HEK293 (cell line): ENCODE results near the gene FCN1.

Experiments
- CTCF ChIA-PET: fragments of 350-600 bp; formaldehyde crosslinking; extraction: SDS; loops from one replicate; lab custom pipeline; 2021; ENCODE audit warnings: antibody characterized with exemption; lab: Yijun Ruan, JAX
- POLR2A ChIA-PET: fragments of 300-600 bp; formaldehyde crosslinking; extraction: SDS; loops from one replicate; lab custom pipeline; 2020; ENCODE audit warnings: antibody characterized with exemption, inconsistent platforms; lab: Yijun Ruan, JAX
- H3K27ac ChIP-seq: fragments of 200-500 bp; sonication (Bioruptor generic); 2 replicates; pipeline ENCODE4 v1.5.1; 2014; ENCODE audit warnings: low read depth, low read length, control low read depth, inconsistent platforms; ENCODE audit errors: extremely low read depth
- H3K36me3 ChIP-seq, 2 experiments: fragments of 200-500 bp in 1 of 2; sonication (Bioruptor generic) in 1 of 2; 1 replicate in 1 of 2; 2 replicates in 1 of 2; pipeline ENCODE4 v1.5.1; 2014 to 2017; ENCODE audit warnings: inconsistent platforms in 2 of 2, low read length in 2 of 2; ENCODE audit not compliant: control insufficient read depth in 2 of 2, insufficient read depth in 1 of 2
- H3K4me1 ChIP-seq: fragments of 200-500 bp; sonication (Bioruptor generic); 2 replicates; pipeline ENCODE4 v1.5.1; 2014; ENCODE audit warnings: mild to moderate bottlenecking, low read length, inconsistent platforms; ENCODE audit not compliant: control insufficient read depth, insufficient read depth
- H3K4me3 ChIP-seq: 2 replicates; pipeline ENCODE4 v1.5.1; 2011; ENCODE audit warnings: low read depth, mild to moderate bottlenecking, control low read depth, low read length, moderate library complexity
- H3K9me3 ChIP-seq: fragments of 200-500 bp; sonication (Bioruptor generic); 2 replicates; pipeline ENCODE4 v1.5.1; 2014; ENCODE audit warnings: low read depth, low read length, inconsistent platforms; ENCODE audit not compliant: control insufficient read depth, insufficient read depth
- AEBP2 ChIP-seq: fragments of 450-650 bp; formaldehyde crosslinking; IDR thresholded peaks from 2 replicates; pipeline ENCODE4 v1.5.1; 2016; ENCODE audit warnings: missing biosample characterization, missing genetic modification characterization, borderline replicate concordance
- IKZF3 ChIP-seq: fragments of 450-650 bp; IDR thresholded peaks from 2 replicates; pipeline ENCODE4 v1.5.0; 2018; ENCODE audit warnings: missing biosample characterization, mild to moderate bottlenecking, missing genetic modification characterization, moderate library complexity
- MYNN ChIP-seq: fragments of 450-650 bp; formaldehyde crosslinking; IDR thresholded peaks from 2 replicates; pipeline ENCODE4 v1.5.1; 2016; ENCODE audit warnings: missing biosample characterization, missing genetic modification characterization, borderline replicate concordance
- ZBTB21 ChIP-seq: fragments of 450-650 bp; formaldehyde crosslinking; IDR thresholded peaks from 2 replicates; pipeline ENCODE4 v1.5.1; 2017; ENCODE audit warnings: missing biosample characterization, missing genetic modification characterization
- ZFP3 ChIP-seq: fragments of 450-650 bp; formaldehyde crosslinking; IDR thresholded peaks from 2 replicates; pipeline ENCODE4 v1.5.1; 2016; ENCODE audit warnings: low read depth, missing biosample characterization, missing genetic modification characterization
- ZFP69B ChIP-seq: fragments of 450-650 bp; formaldehyde crosslinking; IDR thresholded peaks from 2 replicates; pipeline ENCODE4 v1.5.1; 2016; ENCODE audit warnings: missing biosample characterization, missing genetic modification characterization
- ZNF10 ChIP-seq: fragments of 450-650 bp; formaldehyde crosslinking; IDR thresholded peaks from 2 replicates; pipeline ENCODE4 v1.5.1; 2017; ENCODE audit warnings: missing biosample characterization, missing genetic modification characterization
- ZNF174 ChIP-seq: fragments of 450-650 bp; formaldehyde crosslinking; IDR thresholded peaks from 2 replicates; pipeline ENCODE4 v1.5.0; 2017; ENCODE audit warnings: missing biosample characterization, mild to moderate bottlenecking, missing genetic modification characterization
- ZNF175 ChIP-seq: fragments of 450-650 bp; formaldehyde crosslinking; IDR thresholded peaks from 2 replicates; pipeline ENCODE4 v1.5.1; 2016; ENCODE audit warnings: missing biosample characterization, missing genetic modification characterization
- ZNF18 ChIP-seq: fragments of 450-650 bp; formaldehyde crosslinking; IDR thresholded peaks from 2 replicates; pipeline ENCODE4 v1.5.1; 2016; ENCODE audit warnings: missing biosample characterization, missing genetic modification characterization
- ZNF311 ChIP-seq: fragments of 450-650 bp; formaldehyde crosslinking; IDR thresholded peaks from 2 replicates; pipeline ENCODE4 v1.5.1; 2017; ENCODE audit warnings: missing biosample characterization, missing genetic modification characterization, borderline replicate concordance
- ZNF561 ChIP-seq: fragments of 450-650 bp; IDR thresholded peaks from 2 replicates; pipeline ENCODE4 v1.5.1; 2018; ENCODE audit warnings: missing biosample characterization, missing genetic modification characterization, borderline replicate concordance
- ZNF654 ChIP-seq: fragments of 450-650 bp; formaldehyde crosslinking; IDR thresholded peaks from 2 replicates; pipeline ENCODE4 v1.5.1; 2016; ENCODE audit warnings: low read depth, missing biosample characterization, missing genetic modification characterization
- ZNF707 ChIP-seq: fragments of 450-650 bp; formaldehyde crosslinking; IDR thresholded peaks from 2 replicates; pipeline ENCODE4 v1.5.1; 2016; ENCODE audit warnings: missing biosample characterization, missing genetic modification characterization
- ZNF777 ChIP-seq: fragments of 450-650 bp; formaldehyde crosslinking; IDR thresholded peaks from 2 replicates; pipeline ENCODE4 v1.5.1; 2017; ENCODE audit warnings: missing biosample characterization, missing genetic modification characterization, borderline replicate concordance
- ZNF791 ChIP-seq: fragments of 450-650 bp; formaldehyde crosslinking; IDR thresholded peaks from 2 replicates; pipeline ENCODE4 v1.5.1; 2016; ENCODE audit warnings: missing biosample characterization, missing genetic modification characterization
- ZSCAN23 ChIP-seq: fragments of 450-650 bp; formaldehyde crosslinking; IDR thresholded peaks from 2 replicates; pipeline ENCODE4 v1.5.1; 2016; ENCODE audit warnings: missing biosample characterization, missing genetic modification characterization
- TF ChIP-seq, protein P1 (sequence below): fragments of 450-650 bp; formaldehyde crosslinking; IDR thresholded peaks from 2 replicates; pipeline ENCODE4 v1.5.1; 2017; ENCODE audit warnings: missing biosample characterization, missing genetic modification characterization
- TF ChIP-seq, protein P2 (sequence below): fragments of 450-650 bp; formaldehyde crosslinking; optimal IDR thresholded peaks from 2 replicates; pipeline ENCODE3; 2016; ENCODE audit warnings: missing biosample characterization, mild to moderate bottlenecking, missing genetic modification characterization

FCN1 gene

DNA sequence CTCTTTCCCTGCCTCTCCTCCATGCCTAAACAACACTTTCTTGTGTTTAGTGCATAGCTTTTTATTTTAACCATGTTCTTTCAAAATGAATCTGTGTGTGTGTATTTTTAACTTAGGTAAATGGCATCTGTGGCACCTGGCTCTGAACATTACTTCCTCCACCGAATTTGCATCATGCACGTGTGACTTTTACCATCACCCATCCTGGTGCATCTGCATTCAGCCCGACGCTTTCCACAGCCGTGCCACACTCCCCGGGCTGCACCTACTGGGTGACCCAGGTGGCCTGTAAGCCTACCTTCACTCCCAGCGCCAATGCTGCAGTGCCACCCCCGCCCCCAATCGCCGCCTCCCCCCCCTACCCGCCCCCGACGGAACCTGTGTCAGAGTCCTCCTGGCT, 12.7 kb upstream of the FCN1 start:
- H3K9me3 ChIP-seq, result no peaks in the 10 kb centered on the region
- H3K27ac ChIP-seq, result no peak overlapping the region
- ChIA-PET POLR2A (no interaction called here), CTCF (no interaction called here)
- no peaks in the 10 kb centered on the region for H3K36me3 ChIP-seq
- TF ChIP-seq MYNN (no peak), ZNF707 (tag by site-specific recombination) (no peak), ZSCAN23 (no peak), ZNF561 (tag by site-specific recombination) (no peak)
- no peaks in the 10 kb centered on the region for H3K4me1 ChIP-seq
- no peak overlapping the region for H3K4me3 ChIP-seq

- ChIA-PET POLR2A (no interaction called here), CTCF (no interaction called here)
- Histone ChIP-seq H3K27ac (no peak overlapping the region), H3K36me3 (no peaks in the 10 kb centered on the region), H3K9me3 (no peaks in the 10 kb centered on the region), H3K4me3 (no peak overlapping the region), H3K4me1 (no peaks in the 10 kb centered on the region)
- TF ChIP-seq ZNF777 (tag by site-specific recombination) (no peak), ZNF791 (tag by site-specific recombination) (no peak), ZFP3 (tag by site-specific recombination) (no peak), ZFP69B (tag by site-specific recombination) (no peak), IKZF3 (tag by site-specific recombination) (no peak), ZNF18 (no peak), AEBP2 (tag by site-specific recombination) (no peak), ZNF174 (tag by site-specific recombination) (no peak), ZNF311 (tag by site-specific recombination) (no peak), ZNF654 (tag by site-specific recombination) (no peak), ZNF175 (tag by site-specific recombination) (no peak), ZNF10 (tag by site-specific recombination) (no peak), ZBTB21 (tag by site-specific recombination) (no peak)
- TF ChIP-seq, protein P1, sequence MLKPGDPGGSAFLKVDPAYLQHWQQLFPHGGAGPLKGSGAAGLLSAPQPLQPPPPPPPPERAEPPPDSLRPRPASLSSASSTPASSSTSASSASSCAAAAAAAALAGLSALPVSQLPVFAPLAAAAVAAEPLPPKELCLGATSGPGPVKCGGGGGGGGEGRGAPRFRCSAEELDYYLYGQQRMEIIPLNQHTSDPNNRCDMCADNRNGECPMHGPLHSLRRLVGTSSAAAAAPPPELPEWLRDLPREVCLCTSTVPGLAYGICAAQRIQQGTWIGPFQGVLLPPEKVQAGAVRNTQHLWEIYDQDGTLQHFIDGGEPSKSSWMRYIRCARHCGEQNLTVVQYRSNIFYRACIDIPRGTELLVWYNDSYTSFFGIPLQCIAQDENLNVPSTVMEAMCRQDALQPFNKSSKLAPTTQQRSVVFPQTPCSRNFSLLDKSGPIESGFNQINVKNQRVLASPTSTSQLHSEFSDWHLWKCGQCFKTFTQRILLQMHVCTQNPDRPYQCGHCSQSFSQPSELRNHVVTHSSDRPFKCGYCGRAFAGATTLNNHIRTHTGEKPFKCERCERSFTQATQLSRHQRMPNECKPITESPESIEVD, result no peak
- TF ChIP-seq, protein P2, sequence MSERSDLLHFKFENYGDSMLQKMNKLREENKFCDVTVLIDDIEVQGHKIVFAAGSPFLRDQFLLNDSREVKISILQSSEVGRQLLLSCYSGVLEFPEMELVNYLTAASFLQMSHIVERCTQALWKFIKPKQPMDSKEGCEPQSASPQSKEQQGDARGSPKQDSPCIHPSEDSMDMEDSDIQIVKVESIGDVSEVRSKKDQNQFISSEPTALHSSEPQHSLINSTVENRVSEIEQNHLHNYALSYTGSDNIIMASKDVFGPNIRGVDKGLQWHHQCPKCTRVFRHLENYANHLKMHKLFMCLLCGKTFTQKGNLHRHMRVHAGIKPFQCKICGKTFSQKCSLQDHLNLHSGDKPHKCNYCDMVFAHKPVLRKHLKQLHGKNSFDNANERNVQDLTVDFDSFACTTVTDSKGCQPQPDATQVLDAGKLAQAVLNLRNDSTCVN, result no peak
These were observed 11.8 kb upstream of the FCN1 start for GRCh38 chr9:134929193-134930158.
